HG03025 (cell line): Measurements from ENCODE around the gene EEFSEC.

Experiments
- ATAC-seq: cut with Tn5 transposase; IDR thresholded peaks from one replicate; pipeline ENCODE4 v1.9.1; 2021; ENCODE audit warnings: mild to moderate bottlenecking, moderate library complexity; ENCODE audit not compliant: unreplicated experiment, low FRiP score

The EEFSEC gene

GRCh38 chr3:128379367-128380160, 226.3 kb downstream of the EEFSEC start:
- ATAC-seq = no peak

- no peak for ATAC-seq
Observed at GRCh38 chr3:128380295-128380694, 227.0 kb downstream of the EEFSEC start.

- no peak for ATAC-seq
Observed at GRCh38 chr3:128380719-128381118, 227.4 kb downstream of the EEFSEC start.

- no peak for ATAC-seq
Observed at GRCh38 chr3:128381609-128382008, 228.3 kb downstream of the EEFSEC start.

- ATAC-seq = no peak
Observed at GRCh38 chr3:128382221-128382807, 229.0 kb downstream of the EEFSEC start.

GRCh38 chr3:128383316-128384235, 230.3 kb downstream of the EEFSEC start:
- ATAC-seq = no peak

- no peak for ATAC-seq
Observed at GRCh38 chr3:128385080-128385832, 232.0 kb downstream of the EEFSEC start.

- no peak for ATAC-seq
Observed at GRCh38 chr3:128388932-128389331, 235.7 kb downstream of the EEFSEC start.

- no peak for ATAC-seq
Observed at GRCh38 chr3:128390867-128391266, 237.6 kb downstream of the EEFSEC start.

GRCh38 chr3:128392021-128392420, 238.7 kb downstream of the EEFSEC start:
- ATAC-seq = no peak

- no peak for ATAC-seq
Observed at GRCh38 chr3:128392818-128393544, 239.7 kb downstream of the EEFSEC start.

GRCh38 chr3:128394033-128394432, 240.8 kb downstream of the EEFSEC start:
- no peak for ATAC-seq

GRCh38 chr3:128395046-128395445, 241.8 kb downstream of the EEFSEC start:
- no peak for ATAC-seq

GRCh38 chr3:128395500-128396162, 242.3 kb downstream of the EEFSEC start:
- no peak for ATAC-seq

GRCh38 chr3:128397484-128397883, 244.2 kb downstream of the EEFSEC start:
- ATAC-seq = no peak

- no peak for ATAC-seq
Observed at GRCh38 chr3:128398586-128398985, 245.3 kb downstream of the EEFSEC start.

- ATAC-seq = no peak
Observed at GRCh38 chr3:128399221-128399915, 246.1 kb downstream of the EEFSEC start.

- ATAC-seq = no peak
Observed at GRCh38 chr3:128400671-128401070, 247.4 kb downstream of the EEFSEC start.

- ATAC-seq = no peak
Observed at GRCh38 chr3:128402319-128402718, 249.0 kb downstream of the EEFSEC start.
